Fibroblast of lung (primary cell): ENCODE measurements around the gene SLC37A1. TPM values are rescaled to one million over a fixed set of nuclear protein-coding genes. Genes with fewer than 3 reads are reported as not detected.

ENCODE experiments used
- DNase-seq, 2 donors: peaks; one replicate each; pipeline versions ENCODE4 v3.0.0 to v3.0.0-alpha.2; 2010; ENCODE audit warnings: low read depth in 2 of 2
- H2AFZ ChIP-seq: 2 replicates; pipeline ENCODE4 v1.5.1; 2012; ENCODE audit warnings: low read length, control low read depth, inconsistent platforms
- H3K27ac ChIP-seq: 2 replicates; pipeline ENCODE4 v1.5.1; 2011; ENCODE audit warnings: low read length, control low read depth; ENCODE audit not compliant: insufficient read depth
- H3K27me3 ChIP-seq: 2 replicates; pipeline ENCODE4 v1.5.1; 2011; ENCODE audit warnings: mild to moderate bottlenecking, low read length; ENCODE audit not compliant: control insufficient read depth, insufficient read depth
- H3K36me3 ChIP-seq: 2 replicates; pipeline ENCODE4 v1.5.1; 2011; ENCODE audit warnings: low read length; ENCODE audit not compliant: control insufficient read depth, insufficient read depth
- H3K4me1 ChIP-seq: 2 replicates; pipeline ENCODE4 v1.5.1; 2011; ENCODE audit warnings: low read length; ENCODE audit not compliant: control insufficient read depth, insufficient read depth; ENCODE audit errors: extremely low read depth
- H3K4me2 ChIP-seq: 2 replicates; pipeline ENCODE4 v1.5.1; 2011; ENCODE audit warnings: low read length, control low read depth; ENCODE audit not compliant: insufficient read depth; ENCODE audit errors: extremely low read depth
- H3K4me3 ChIP-seq, 4 experiments: fragments of 200-600 bp in 1 of 4; sonication (generic) in 1 of 4; replicated peaks in 1 of 4; 2 replicates each; pipeline ENCODE4 v1.5.1; 2011 to 2016; ENCODE audit warnings: low read length in 4 of 4, low read depth in 3 of 4, mild to moderate bottlenecking in 3 of 4, control low read depth in 2 of 4, inconsistent platforms in 1 of 4, mixed read lengths in 1 of 4; ENCODE audit not compliant: insufficient read depth in 1 of 4; ENCODE audit errors: control extremely low read depth in 1 of 4
- H3K79me2 ChIP-seq: 2 replicates; pipeline ENCODE4 v1.5.1; 2012; ENCODE audit warnings: mild to moderate bottlenecking, low read length, inconsistent platforms; ENCODE audit not compliant: control insufficient read depth, insufficient read depth
- H3K9ac ChIP-seq: 2 replicates; pipeline ENCODE4 v1.5.1; 2011; ENCODE audit warnings: mild to moderate bottlenecking, low read length, control low read depth; ENCODE audit not compliant: insufficient read depth
- H3K9me3 ChIP-seq: 2 replicates; pipeline ENCODE4 v1.5.1; 2012; ENCODE audit warnings: low read depth, low read length; ENCODE audit not compliant: control insufficient read depth, insufficient read depth
- H4K20me1 ChIP-seq: 2 replicates; pipeline ENCODE4 v1.5.1; 2011; ENCODE audit warnings: low read length; ENCODE audit not compliant: control insufficient read depth, insufficient read depth; ENCODE audit errors: extremely low read depth
- CTCF ChIP-seq, 2 donors: IDR thresholded peaks in 1 of 2; conservative IDR thresholded peaks in 1 of 2; 1 replicate in 1 of 2; 2 replicates in 1 of 2; pipeline ENCODE4 v1.5.1; 2011 to 2012; ENCODE audit warnings: low read length in 2 of 2, control low read depth in 1 of 2, inconsistent platforms in 1 of 2, low read depth in 1 of 2, mild to moderate bottlenecking in 1 of 2
- EZH2 ChIP-seq: IDR thresholded peaks from 2 replicates; pipeline ENCODE4 v1.5.1; 2012; ENCODE audit warnings: low read length, control low read depth, mild to moderate bottlenecking; ENCODE audit errors: missing control alignments
- polyA minus RNA-seq: library from RNA; depleted of rRNA, polyadenylated mRNA; stranded (reverse); fragments of >200 nt; gene quantifications from 2 replicates; pipeline ENCODE4 v1.2.3, GENCODE V29; 2011; ENCODE audit warnings: low replicate concordance
- polyA plus RNA-seq, 2 donors: library from polyadenylated mRNA; depleted of rRNA in 1 of 2; stranded (reverse) in 1 of 2; unstranded in 1 of 2; fragments of >200 nt; gene quantifications; 2 replicates each; pipeline ENCODE4 v1.2.1, GENCODE V29; 2011 to 2012; ENCODE audit warnings: missing spikeins in 1 of 2
- total RNA-seq: library from RNA; depleted of rRNA; stranded (reverse); fragments of >200 nt; gene quantifications from 2 replicates; pipeline ENCODE4 v1.2.1, GENCODE V29; 2014

Gene SLC37A1
- 2.8 and 6.4 TPM in 2 replicates for total RNA-seq
- polyA plus RNA-seq, result 0.42 and 1.2 TPM in 2 replicates
- polyA plus RNA-seq (2012), result 1.0 and 1.3 TPM in 2 replicates
- 0.08 and 3.0 TPM in 2 replicates for polyA minus RNA-seq

GRCh38 chr21:42513151-42513984 is at the start of gene SLC37A1:
Gene SLC37A1, plus strand, starts transcription at chr21:42513852. Its CDS starts 4,603 bp downstream, at chr21:42518455.
- H3K4me3 ChIP-seq, result peak within 1 kb of the TSS; percentile 45 to 67 (median 56)
- no peaks in the 10 kb centered on the region for H4K20me1 ChIP-seq
- H2AFZ ChIP-seq, result peak within 1 kb of the TSS; percentile 47
- H3K4me1 ChIP-seq, result no peaks in the 10 kb centered on the region
- H3K9me3 ChIP-seq, result no peaks in the 10 kb centered on the region
- no peaks in the 10 kb centered on the region for H3K79me2 ChIP-seq
- no peaks in the 10 kb centered on the region for H3K27me3 ChIP-seq
- no peak within 1 kb of the TSS for H3K27ac ChIP-seq
- H3K36me3 ChIP-seq, result no peaks in the 10 kb centered on the region
- TF ChIP-seq CTCF (conservative IDR thresholded peaks at IDR 0.05 in 1 of 2, IDR thresholded peaks at IDR 0.05 in 1 of 2; ENCODE audit: low read depth in 1 of 2, low read length in 2 of 2), result no peak
- no peak for TF ChIP-seq EZH2
- peak within 1 kb of the TSS; percentile 80 for H3K4me2 ChIP-seq
- peak in 1 of 2 donors; percentile 23 for DNase-seq
- peak within 1 kb of the TSS; percentile 21 for H3K9ac ChIP-seq

- Histone ChIP-seq H3K9ac (no peak overlapping the region), H3K27ac (no peak overlapping the region), H3K79me2 (no peaks in the 10 kb centered on the region), H3K36me3 (no peaks in the 10 kb centered on the region), H3K4me3 (no peak overlapping the region), H4K20me1 (no peaks in the 10 kb centered on the region), H3K9me3 (no peaks in the 10 kb centered on the region), H3K4me2 (no peak overlapping the region), H2AFZ (no peak overlapping the region), H3K4me1 (no peaks in the 10 kb centered on the region), H3K27me3 (no peaks in the 10 kb centered on the region)
- no peak for TF ChIP-seq CTCF (conservative IDR thresholded peaks at IDR 0.05 in 1 of 2, IDR thresholded peaks at IDR 0.05 in 1 of 2; ENCODE audit: low read depth in 1 of 2, low read length in 2 of 2)
- TF ChIP-seq EZH2, result no peak
- peak; percentile 48 to 61 for DNase-seq
These were observed 49.7 kb upstream of the SLC37A1 start for GRCh38 chr21:42463861-42464515.
